DND-41 (cell line): ENCODE measurements around the gene HEATR5B.

Experiments used
- CTCF ChIP-seq: IDR thresholded peaks from 2 replicates; pipeline ENCODE4 v1.5.1; 2012; ENCODE audit warnings: borderline replicate concordance, low read length, moderate library complexity, mild to moderate bottlenecking; ENCODE audit not compliant: poor library complexity, severe bottlenecking; ENCODE audit errors: extremely low read depth
- EZH2 ChIP-seq: IDR thresholded peaks from 3 replicates; pipeline ENCODE4 v1.6.1; 2012; ENCODE audit warnings: borderline replicate concordance, low read depth, mild to moderate bottlenecking, moderate library complexity, low read length, inconsistent platforms; ENCODE audit not compliant: severe bottlenecking

DNA sequence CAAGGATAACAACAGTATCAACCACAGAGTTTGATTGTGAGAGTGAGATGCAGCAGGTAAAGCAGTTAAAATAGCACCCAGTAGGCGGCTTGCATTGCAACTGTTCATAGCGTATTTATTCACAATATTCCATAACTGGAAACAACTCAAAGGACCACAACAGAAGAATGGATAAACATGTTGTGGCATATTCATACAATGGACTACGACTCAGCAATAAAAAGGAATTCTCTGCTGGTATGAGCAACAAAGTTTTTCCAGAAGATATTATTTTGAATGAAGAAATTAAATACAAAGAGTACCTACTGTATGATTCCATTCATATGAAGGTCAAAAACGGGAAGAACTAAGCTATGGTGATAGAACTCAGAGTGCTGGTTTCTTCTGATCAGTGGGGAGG, 25.4 kb upstream of the HEATR5B start:
- TF ChIP-seq CTCF (no peak), EZH2 (no peak)
